T-helper 2 cell treated with Interferon-gamma antibody and Interleukin-4, amounts not matched to agents 5 μg/mL and 100 μg/mL, for 36 hours (primary cell): ENCODE measurements around the gene LRRC19.
A peak's percentile ranks its signal among the peaks of the same experiment; 100 is the strongest.

ENCODE experiments used
- DNase-seq: peaks from one replicate; pipeline ENCODE4 v3.0.0; 2021; ENCODE audit warnings: low spot score
- H3K27ac Mint-ChIP-seq: one replicate; pipeline ENCODE4 v1.8.0; 2021; ENCODE audit warnings: mild to moderate bottlenecking, mixed read lengths
- H3K27me3 Mint-ChIP-seq: one replicate; pipeline ENCODE4 v1.8.0; 2021; ENCODE audit warnings: low read depth, mixed read lengths
- H3K36me3 Mint-ChIP-seq: one replicate; pipeline ENCODE4 v1.8.0; 2021; ENCODE audit warnings: low read depth, mixed read lengths
- H3K4me1 Mint-ChIP-seq: one replicate; pipeline ENCODE4 v1.8.0; 2021; ENCODE audit warnings: low read depth, mixed read lengths
- H3K4me3 Mint-ChIP-seq: one replicate; pipeline ENCODE4 v1.8.0; 2022; ENCODE audit warnings: mild to moderate bottlenecking, moderate library complexity, mixed read lengths
- H3K9me3 Mint-ChIP-seq: one replicate; pipeline ENCODE4 v1.8.0; 2021; ENCODE audit warnings: mixed read lengths

The LRRC19 gene

DNA sequence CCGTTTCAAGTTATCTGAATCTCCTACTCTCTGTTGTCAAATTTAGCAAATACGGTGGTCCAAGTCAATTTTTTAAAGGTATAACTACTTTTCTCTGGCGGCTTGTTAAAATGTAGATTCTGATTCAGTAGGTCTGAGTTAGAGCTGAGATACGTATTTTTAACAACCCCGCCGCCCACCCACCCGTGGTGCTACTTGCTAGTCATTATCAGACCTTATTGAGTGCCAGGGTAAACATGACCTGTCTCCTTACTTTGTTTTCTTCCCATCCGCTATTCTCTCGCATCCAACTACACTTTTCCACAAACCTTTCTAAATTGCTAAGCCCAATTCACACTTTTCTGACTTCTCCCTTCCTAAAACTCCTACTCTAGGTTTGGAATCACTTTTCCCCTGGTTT, 57.7 kb downstream of the LRRC19 start:
- Mint-ChIP-seq H3K27me3 (no peaks in the 10 kb centered on the region), H3K4me3 (peak overlapping the region; percentile 97), H3K36me3 (peaks cover 23% of the 10 kb centered on the region), H3K27ac (peak overlapping the region; percentile 100), H3K4me1 (peaks cover 32% of the 10 kb centered on the region), H3K9me3 (no peaks in the 10 kb centered on the region)
- peak; percentile 27 for DNase-seq

DNA sequence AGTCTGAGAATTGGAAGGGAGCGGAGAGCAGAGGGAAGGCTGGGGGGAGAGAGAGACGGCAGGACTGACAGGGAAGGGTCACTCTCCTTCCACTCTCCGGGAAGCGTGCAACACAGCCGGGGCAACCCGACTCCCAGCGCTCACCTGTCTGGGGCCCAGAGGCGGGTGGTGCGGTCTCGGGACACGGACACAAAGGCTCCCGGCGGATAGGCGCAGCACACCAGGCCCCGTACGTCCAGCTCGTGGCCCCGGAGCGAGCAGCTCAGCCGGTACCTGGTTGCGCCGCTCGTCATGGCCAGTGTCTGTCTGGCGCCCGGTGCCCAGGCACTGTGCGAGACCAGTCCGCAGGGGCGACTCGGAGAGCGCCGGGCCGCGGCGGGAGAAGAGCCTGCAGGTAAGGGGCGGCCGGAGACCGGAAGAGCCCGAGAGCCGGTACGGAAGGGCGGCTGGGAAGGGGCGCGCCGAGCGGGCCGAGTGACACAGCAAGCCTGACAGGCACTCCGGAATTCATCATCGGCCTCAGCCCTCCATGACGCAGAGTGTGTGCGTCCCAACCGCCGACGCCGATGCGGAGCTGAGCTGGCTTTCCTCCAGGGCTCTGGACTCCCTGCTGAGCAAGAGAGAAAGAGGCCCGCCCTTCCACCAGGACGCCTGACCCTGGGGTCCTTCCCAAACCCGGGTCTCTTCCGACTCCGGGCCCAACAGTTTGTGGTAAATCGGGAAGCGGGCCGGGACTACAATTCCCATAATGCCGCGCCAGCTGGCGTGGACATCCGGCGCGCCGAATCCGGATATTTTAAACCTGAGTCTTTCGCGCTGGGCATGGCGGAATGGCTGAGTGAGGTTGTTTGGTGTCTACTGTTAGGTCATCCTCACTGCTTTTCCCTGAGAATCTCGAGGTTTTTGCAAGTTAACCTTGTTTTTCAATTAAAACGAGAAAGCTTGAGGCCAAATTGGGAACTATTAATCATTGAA, 58.4 kb downstream of the LRRC19 start, which contains the start of gene PLAA:
Gene PLAA, minus strand, starts transcription at position 490 of the 975 bp plus-strand sequence. Its CDS starts 197 bp downstream, at position 293.
- peak; percentile 89 for DNase-seq
- no peaks in the 10 kb centered on the region for H3K27me3 Mint-ChIP-seq
- H3K4me1 Mint-ChIP-seq: peaks cover 34% of the 10 kb centered on the region
- H3K9me3 Mint-ChIP-seq: no peaks in the 10 kb centered on the region
- H3K27ac Mint-ChIP-seq: peak within 1 kb of the TSS; percentile 100
- H3K4me3 Mint-ChIP-seq: peak within 1 kb of the TSS; percentile 97
- peaks cover 28% of the 10 kb centered on the region for H3K36me3 Mint-ChIP-seq

GRCh38 chr9:26945591-26945990, 59.9 kb downstream of the LRRC19 start:
- H3K36me3 Mint-ChIP-seq: peaks cover 32% of the 10 kb centered on the region
- no peaks in the 10 kb centered on the region for H3K27me3 Mint-ChIP-seq
- H3K4me3 Mint-ChIP-seq: peak overlapping the region; percentile 97
- peaks cover 45% of the 10 kb centered on the region for H3K4me1 Mint-ChIP-seq
- H3K9me3 Mint-ChIP-seq: no peaks in the 10 kb centered on the region
- no peak for DNase-seq
- peak overlapping the region; percentile 100 for H3K27ac Mint-ChIP-seq
